Activated CD4-positive, alpha-beta T cell treated with anti-CD3 and anti-CD28 coated beads, Interleukin-2, amount 10 ng/mL, durations not matched to agents 24 days and 14 days (primary cell): ENCODE results near the gene TSTD2. TPM values are rescaled to one million over a fixed set of nuclear protein-coding genes. Genes with fewer than 3 reads are reported as not detected.

Experiments used
- DNase-seq: peaks from one replicate; pipeline ENCODE4 v3.0.0; 2022
- H3K27ac Mint-ChIP-seq: one replicate; pipeline ENCODE4 v1.8.0; 2022; ENCODE audit warnings: mild to moderate bottlenecking, mixed read lengths
- H3K27me3 Mint-ChIP-seq: one replicate; pipeline ENCODE4 v1.8.0; 2022; ENCODE audit warnings: mixed read lengths
- H3K36me3 Mint-ChIP-seq: one replicate; pipeline ENCODE4 v1.8.0; 2022; ENCODE audit warnings: low read depth, mild to moderate bottlenecking, mixed read lengths
- H3K4me1 Mint-ChIP-seq: one replicate; pipeline ENCODE4 v1.8.0; 2021; ENCODE audit warnings: mixed read lengths
- H3K4me3 Mint-ChIP-seq: one replicate; pipeline ENCODE4 v1.8.0; 2022; ENCODE audit warnings: mild to moderate bottlenecking, moderate library complexity, mixed read lengths
- H3K9me3 Mint-ChIP-seq: one replicate; pipeline ENCODE4 v1.8.0; 2021; ENCODE audit warnings: mixed read lengths
- intact Hi-C: fragments of 100-400 bp; cut with micrococcal nuclease; formaldehyde crosslinking; loops from one replicate; pipeline ENCODE4 v1.15.1; 2023
- total RNA-seq: library from RNA; stranded (reverse); gene quantifications from 2 replicates; pipeline ENCODE4 v1.2.3, GENCODE V29; 2022

TSTD2 gene
- total RNA-seq, 1 donor from 2014 or later = 17.7 TPM

DNA sequence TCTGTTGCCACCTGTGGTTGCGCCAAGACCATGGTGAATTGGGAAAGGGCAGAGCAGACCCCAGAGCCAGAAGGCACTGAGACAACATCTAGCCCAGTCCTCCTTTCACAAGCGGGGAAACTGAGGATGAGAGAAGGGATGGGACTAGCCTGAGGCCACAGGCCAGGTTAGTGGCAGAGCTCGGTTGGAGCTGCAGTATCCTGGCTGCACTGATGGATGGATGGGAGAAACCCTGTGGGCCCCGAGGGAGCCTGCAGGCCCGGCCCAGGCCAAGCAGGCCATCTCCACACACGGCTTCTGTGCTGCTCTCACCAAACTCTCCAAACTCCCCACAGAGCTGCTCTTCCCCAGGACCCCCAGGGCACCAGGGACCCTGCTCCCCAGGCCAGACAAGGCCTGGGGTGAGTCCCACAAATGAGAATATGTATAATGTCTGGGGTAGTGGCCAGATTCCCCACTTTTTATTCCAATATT is 60.2 kb downstream of the TSTD2 start:
- intact Hi-C loops = no loop called here
- DNase-seq = no peak
- Mint-ChIP-seq H3K4me3 (no peak overlapping the region), H3K4me1 (peaks cover 6% of the 10 kb centered on the region), H3K9me3 (no peaks in the 10 kb centered on the region), H3K27me3 (peaks cover 8% of the 10 kb centered on the region), H3K36me3 (no peaks in the 10 kb centered on the region), H3K27ac (no peak overlapping the region)

DNA sequence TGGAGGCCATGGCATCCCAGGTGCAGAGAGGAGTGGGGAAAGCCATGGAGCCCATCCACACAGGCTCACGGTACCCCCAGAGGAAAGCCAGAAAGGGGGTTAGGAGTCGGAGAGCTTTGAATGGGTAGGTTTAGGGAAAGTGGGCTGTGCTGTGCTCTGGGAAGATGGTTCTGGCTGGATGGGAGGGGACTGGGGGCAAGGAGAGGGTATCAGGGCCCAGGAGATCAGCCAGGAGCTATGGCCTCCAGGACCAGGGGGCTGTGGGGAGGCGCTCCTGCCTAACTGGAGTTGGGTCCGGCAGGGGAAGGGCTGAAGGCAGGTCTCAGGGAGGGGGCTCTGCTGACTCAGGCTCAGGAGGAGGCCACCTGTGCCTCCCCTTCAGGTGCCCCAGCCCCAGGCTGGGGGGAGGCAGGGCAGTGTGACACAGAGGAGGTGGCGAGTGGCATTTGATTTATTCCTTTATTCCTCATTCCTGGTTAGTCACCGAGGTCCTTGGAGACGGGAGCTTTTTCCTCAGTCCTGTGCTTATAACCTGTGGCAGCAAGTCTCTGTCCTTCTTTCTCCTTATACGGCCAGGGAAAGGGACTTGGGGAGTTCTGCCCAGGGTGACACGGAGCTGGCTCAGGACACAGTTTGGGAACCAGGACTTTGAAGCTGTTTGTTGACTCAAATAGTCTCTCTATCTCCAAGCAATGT is 60.8 kb downstream of the TSTD2 start:
- peaks cover 8% of the 10 kb centered on the region for H3K27me3 Mint-ChIP-seq
- no peak overlapping the region for H3K4me3 Mint-ChIP-seq
- no peak overlapping the region for H3K27ac Mint-ChIP-seq
- intact Hi-C loops = no loop called here
- H3K36me3 Mint-ChIP-seq = no peaks in the 10 kb centered on the region
- H3K4me1 Mint-ChIP-seq = peaks cover 6% of the 10 kb centered on the region
- DNase-seq = no peak
- no peaks in the 10 kb centered on the region for H3K9me3 Mint-ChIP-seq

DNA sequence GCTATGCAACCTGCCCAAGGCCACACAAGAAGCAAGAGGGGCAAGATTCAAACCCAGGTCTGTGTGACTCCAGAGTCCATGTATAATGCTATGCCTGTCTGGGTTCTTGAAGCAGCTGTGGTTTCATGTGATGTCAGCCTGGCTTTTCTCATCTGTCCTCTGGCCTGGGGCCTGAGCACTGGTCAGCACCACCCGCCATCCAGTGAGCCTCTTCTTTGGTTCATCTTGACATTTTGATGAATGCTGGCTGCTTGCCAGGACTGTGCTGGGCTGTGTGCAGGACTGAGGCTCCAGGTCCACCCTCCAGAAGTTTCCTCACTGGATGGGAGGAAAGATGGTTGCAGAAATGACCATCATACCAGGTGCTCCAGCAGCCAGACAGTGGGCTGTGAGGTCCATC is 61.5 kb downstream of the TSTD2 start:
- Mint-ChIP-seq H3K36me3 (no peaks in the 10 kb centered on the region), H3K4me1 (peaks cover 6% of the 10 kb centered on the region), H3K4me3 (no peak overlapping the region), H3K9me3 (no peaks in the 10 kb centered on the region), H3K27me3 (peaks cover 8% of the 10 kb centered on the region), H3K27ac (no peak overlapping the region)
- intact Hi-C loops = no loop called here
- DNase-seq = no peak

DNA sequence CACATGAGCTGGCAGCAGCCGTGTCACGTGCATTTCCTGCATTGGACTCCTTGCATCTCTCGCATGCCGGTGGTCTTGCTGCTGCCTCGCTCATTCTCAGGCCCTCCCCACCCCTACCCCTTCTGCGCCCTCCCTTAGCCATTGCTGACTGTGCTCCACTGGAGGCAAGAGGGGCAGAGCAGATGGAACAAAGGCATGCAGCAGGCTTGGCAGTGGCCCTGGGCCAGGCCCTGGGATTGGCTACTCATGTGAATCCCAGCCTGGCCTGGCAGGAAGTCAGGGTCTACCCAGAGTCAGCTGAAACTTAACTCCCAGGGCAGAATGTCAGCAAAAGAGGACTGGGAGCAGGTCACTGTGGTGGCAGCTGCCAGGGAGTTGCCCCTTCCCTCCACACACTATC is 62.3 kb downstream of the TSTD2 start:
- intact Hi-C loops = no loop called here
- DNase-seq = no peak
- H3K4me1 Mint-ChIP-seq = peaks cover 6% of the 10 kb centered on the region
- H3K27ac Mint-ChIP-seq = no peak overlapping the region
- no peaks in the 10 kb centered on the region for H3K36me3 Mint-ChIP-seq
- H3K9me3 Mint-ChIP-seq = no peaks in the 10 kb centered on the region
- H3K4me3 Mint-ChIP-seq = no peak overlapping the region
- H3K27me3 Mint-ChIP-seq = peaks cover 8% of the 10 kb centered on the region

DNA sequence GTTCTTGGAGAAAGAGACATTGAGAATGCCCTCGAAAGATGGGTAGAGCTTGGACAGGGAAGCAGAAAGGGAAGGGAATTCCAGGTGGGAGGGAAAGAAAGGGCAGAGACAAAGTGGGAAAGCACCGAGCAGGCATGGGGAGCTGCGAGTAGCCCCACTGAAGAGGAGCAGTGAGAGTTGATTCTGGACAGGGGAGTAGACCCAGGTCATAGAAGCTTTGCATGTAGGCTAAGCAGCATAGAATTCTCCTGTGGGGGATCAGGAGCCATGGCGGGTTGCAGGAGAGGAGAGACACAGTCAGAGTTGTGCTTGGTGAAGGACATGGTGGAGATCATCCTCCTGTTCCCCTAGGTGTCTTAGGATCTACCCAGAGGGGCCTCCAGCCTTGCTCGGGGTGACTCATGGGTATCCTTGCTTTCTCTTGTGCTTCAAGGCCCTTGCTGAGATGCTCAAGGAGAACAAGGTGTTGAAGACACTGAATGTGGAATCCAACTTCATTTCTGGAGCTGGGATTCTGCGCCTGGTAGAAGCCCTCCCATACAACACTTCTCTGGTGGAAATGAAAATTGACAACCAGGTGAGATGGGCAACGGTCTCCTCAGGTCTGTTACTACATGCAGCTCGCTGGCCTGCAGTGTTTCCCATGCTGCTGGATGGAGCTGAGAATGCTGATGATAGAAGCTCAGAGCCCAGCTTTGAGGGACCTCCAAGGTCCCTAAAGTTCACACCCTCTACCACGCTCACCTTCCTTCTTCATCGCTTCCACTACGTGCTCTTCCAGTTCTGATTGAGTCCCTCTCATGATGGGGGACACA is 64.5 kb downstream of the TSTD2 start:
- Mint-ChIP-seq H3K4me1 (no peaks in the 10 kb centered on the region), H3K36me3 (no peaks in the 10 kb centered on the region), H3K9me3 (no peaks in the 10 kb centered on the region), H3K4me3 (no peak overlapping the region), H3K27ac (no peak overlapping the region), H3K27me3 (peaks cover 10% of the 10 kb centered on the region)
- intact Hi-C loops = no loop called here
- DNase-seq = no peak

DNA sequence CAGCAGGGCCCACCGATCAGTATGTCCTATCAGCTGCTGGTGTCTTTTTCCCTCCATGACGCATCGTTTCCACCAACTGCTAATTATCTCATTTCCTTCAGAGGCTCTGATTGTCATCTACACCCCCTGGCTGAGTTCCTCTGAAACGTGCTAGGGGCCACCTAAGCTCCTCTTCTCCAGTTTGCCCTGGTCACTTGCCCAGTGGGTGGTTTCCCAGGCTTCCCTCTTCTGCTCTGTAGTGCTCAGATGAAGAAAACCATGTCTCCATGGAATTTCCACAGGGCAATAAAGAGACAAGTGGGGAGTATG is 65.3 kb downstream of the TSTD2 start:
- no peaks in the 10 kb centered on the region for H3K9me3 Mint-ChIP-seq
- DNase-seq = no peak
- H3K27me3 Mint-ChIP-seq = peaks cover 10% of the 10 kb centered on the region
- no peak overlapping the region for H3K27ac Mint-ChIP-seq
- H3K4me1 Mint-ChIP-seq = no peaks in the 10 kb centered on the region
- intact Hi-C loops = no loop called here
- H3K4me3 Mint-ChIP-seq = no peak overlapping the region
- H3K36me3 Mint-ChIP-seq = no peaks in the 10 kb centered on the region

DNA sequence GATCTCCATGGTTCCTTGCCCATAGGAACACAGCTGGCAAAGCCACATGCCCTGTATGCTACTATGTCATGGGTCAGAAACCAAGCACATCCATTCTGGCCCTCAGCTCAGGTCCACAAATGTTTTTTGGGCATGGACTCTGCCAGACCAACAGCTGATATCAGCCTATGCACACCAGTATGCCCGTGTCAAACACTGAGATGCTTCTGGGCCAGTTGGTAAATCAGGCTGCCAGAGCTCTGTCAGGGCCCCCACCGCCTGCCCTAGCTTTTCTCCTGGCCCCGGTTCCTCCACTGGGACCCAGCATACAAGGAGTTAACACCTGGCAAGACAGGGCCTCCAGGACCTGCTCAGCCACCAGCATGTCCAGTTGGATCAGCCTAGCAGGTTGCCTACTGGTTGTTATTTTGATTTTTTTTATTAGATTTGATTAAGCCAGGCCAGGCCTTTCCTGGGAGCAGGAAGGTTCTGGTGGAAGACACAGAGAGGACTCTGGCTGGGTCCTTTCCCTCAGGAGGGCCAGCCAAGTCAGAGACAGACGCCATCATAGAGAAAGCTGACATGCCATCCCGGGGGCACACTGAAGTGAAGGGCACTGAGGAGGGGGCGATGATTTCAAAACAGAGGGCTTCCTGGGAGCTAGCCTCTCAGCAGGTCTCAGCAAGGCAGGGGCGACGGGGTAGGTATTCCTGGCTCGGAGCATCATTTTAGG is 65.8 kb downstream of the TSTD2 start:
- no peak for DNase-seq
- H3K27me3 Mint-ChIP-seq = peaks cover 10% of the 10 kb centered on the region
- H3K9me3 Mint-ChIP-seq = no peaks in the 10 kb centered on the region
- no peak overlapping the region for H3K27ac Mint-ChIP-seq
- H3K4me3 Mint-ChIP-seq = no peak overlapping the region
- intact Hi-C loops = no loop called here
- H3K36me3 Mint-ChIP-seq = no peaks in the 10 kb centered on the region
- H3K4me1 Mint-ChIP-seq = no peaks in the 10 kb centered on the region

DNA sequence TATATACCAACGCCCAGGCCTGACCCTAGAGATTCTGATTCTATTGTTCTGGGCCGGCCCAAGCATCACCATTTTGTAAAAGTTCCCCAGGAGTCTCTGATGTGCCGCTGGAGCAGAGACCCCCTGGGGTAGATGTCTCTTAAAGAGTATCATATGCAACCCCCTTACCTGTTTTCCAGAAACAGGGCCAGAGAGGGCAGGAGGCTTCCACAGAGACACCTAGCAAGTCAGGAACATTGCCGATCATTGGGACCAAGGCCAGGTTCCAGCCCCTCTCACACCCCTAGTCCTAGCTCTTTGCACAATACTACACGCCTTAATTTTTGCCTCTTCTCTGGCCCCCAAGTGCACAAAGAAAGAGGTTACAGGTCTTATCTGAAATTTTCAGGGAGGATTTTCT is 67.9 kb downstream of the TSTD2 start:
- intact Hi-C loops = no loop called here
- Mint-ChIP-seq H3K27me3 (peaks cover 17% of the 10 kb centered on the region), H3K4me1 (no peaks in the 10 kb centered on the region), H3K4me3 (no peak overlapping the region), H3K36me3 (no peaks in the 10 kb centered on the region), H3K9me3 (no peaks in the 10 kb centered on the region), H3K27ac (no peak overlapping the region)
- DNase-seq = no peak

DNA sequence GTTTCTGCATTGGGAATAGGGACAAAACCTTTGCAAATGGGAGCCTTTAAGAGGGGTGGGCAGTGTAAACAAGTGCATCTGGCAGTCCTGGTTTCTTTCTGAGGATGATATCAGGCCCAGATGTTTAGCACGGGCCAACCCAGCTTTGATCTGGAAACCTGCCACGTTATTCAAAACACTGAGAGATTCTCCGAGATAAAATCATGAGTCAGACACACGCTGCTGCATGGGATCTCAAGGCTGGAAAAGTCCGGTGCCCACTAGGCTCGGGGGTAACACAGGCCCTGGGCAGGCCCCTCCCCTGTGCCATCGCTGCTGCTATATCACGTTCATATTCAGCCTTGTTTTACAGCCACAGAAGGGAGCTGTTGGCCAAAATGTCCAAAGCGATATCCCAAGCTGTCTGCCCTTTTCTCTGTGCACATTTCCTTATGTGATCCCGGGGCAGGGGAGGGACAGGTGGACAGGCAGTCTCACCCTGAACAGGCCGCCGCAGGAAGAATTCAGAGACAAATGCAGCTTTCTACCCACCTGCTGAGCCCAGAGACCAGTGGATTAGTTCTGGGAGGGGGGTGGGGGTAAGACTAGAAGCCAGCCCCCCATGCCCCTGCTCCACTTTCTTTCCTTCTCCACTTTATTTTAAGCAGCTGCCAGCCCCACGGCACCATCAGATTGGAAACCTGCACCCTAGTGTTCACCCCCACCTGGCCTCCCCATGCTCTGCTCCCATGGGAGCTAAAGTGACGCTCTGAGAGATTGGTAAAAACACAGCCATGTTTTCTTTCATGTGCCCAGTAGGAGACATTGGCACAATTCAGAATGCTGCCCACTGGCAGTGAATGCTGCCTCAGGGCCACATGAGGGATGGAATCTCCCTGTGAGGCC is 68.6 kb downstream of the TSTD2 start:
- Mint-ChIP-seq H3K27me3 (peaks cover 18% of the 10 kb centered on the region), H3K9me3 (no peaks in the 10 kb centered on the region), H3K4me1 (peaks cover 3% of the 10 kb centered on the region), H3K4me3 (no peak overlapping the region), H3K36me3 (no peaks in the 10 kb centered on the region), H3K27ac (no peak overlapping the region)
- no peak for DNase-seq
- intact Hi-C loops = no loop called here

DNA sequence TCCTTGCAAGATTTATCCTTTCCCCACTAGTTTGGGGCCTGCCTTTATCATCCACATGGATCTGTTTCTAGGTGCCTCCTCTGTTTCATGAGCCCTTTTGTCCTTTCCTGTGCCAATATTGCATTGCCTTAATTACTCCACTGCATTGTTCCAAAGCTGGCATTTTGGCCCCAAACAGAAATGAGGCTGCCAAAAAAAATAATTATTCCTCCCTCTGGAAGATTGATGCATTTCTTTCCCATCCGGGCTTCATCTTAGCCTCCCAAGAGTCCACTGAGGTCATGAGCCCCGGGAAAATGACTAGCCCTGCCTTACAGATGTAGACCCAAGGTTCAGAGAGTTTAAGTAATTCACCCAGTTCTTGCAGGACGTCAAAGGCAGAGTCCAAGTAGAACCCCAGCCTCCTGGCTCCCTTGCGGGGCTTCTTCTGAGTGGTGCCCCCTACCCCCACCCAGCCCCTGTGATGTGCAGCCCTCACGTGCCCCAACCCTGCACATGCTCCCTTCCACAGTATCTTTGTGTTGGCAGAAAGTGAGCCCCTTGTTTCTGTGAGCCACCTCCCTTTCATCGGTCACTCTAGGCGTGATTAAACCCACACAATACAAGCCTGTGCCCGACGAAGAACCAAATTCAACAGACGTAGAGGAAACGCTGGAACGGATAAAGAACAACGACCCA is 69.6 kb downstream of the TSTD2 start:
- Mint-ChIP-seq H3K9me3 (no peaks in the 10 kb centered on the region), H3K36me3 (no peaks in the 10 kb centered on the region), H3K27me3 (peaks cover 14% of the 10 kb centered on the region), H3K4me1 (peaks cover 10% of the 10 kb centered on the region), H3K27ac (no peak overlapping the region), H3K4me3 (no peak overlapping the region)
- intact Hi-C loops = no loop called here
- no peak for DNase-seq

DNA sequence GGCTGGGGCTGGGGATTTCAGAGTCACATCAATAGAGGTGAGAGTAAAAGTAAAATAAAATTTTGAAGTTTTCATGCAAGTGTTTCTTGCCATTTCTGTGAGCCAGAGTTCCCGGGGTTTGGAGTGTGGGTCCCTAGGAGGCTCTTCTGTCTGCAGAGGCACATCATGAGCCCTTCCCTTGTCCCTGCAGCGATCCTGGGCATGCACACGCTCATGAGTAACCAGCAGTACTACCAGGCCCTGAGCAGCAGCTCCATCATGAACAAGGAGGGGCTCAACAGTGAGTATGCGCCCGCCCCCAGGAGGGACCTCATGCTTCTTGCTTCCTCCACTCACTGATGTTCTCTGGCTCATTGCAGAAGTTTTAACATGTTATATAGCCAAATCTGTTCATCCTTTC is 70.6 kb downstream of the TSTD2 start:
- no peak for DNase-seq
- peaks cover 16% of the 10 kb centered on the region for H3K27me3 Mint-ChIP-seq
- intact Hi-C loops = no loop called here
- H3K9me3 Mint-ChIP-seq = no peaks in the 10 kb centered on the region
- no peak overlapping the region for H3K4me3 Mint-ChIP-seq
- H3K36me3 Mint-ChIP-seq = no peaks in the 10 kb centered on the region
- no peak overlapping the region for H3K27ac Mint-ChIP-seq
- H3K4me1 Mint-ChIP-seq = peaks cover 10% of the 10 kb centered on the region

DNA sequence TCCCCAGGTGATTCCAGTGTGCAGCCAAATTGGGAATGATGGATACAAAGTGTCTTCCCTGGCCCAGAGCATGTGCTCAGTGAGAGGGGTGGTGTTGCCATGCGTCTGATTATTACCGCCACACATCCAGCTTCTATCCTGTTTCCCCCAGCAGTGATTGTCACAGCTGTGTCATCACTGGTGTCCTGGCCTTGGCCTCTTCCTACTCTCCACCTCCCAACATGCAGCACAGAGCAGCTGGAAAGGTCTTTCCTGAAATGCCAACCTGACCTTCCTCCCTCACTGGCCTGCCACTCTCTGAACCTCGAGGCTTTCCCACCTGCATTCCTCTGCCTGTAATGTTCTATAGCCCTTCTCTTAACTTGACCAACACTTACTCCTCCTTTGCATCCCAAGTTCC is 71.7 kb downstream of the TSTD2 start:
- no peak for DNase-seq
- intact Hi-C loops = no loop called here
- no peak overlapping the region for H3K4me3 Mint-ChIP-seq
- peaks cover 10% of the 10 kb centered on the region for H3K4me1 Mint-ChIP-seq
- no peak overlapping the region for H3K27ac Mint-ChIP-seq
- no peaks in the 10 kb centered on the region for H3K9me3 Mint-ChIP-seq
- H3K36me3 Mint-ChIP-seq = no peaks in the 10 kb centered on the region
- H3K27me3 Mint-ChIP-seq = peaks cover 18% of the 10 kb centered on the region

DNA sequence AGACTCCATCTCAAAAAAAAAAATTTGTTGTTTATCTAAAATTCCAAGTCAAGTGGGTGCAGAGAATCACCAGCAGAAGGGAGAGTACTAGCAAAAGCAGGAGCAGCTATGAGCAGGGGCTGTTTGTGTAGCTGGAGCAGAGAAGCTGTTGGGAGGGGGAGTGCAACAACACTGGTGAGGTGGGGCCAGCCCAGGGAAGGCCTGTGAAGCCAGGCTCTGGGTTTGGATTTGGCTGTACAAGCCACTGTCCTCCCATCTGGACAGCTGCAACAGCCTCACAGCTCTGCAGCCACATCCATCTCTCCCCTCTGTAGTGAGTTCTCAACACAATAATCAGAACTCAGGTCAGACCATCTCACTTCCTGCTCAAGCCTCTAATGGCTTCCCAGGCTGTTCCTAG is 72.3 kb downstream of the TSTD2 start:
- no peak overlapping the region for H3K27ac Mint-ChIP-seq
- no peak for DNase-seq
- H3K27me3 Mint-ChIP-seq = peaks cover 22% of the 10 kb centered on the region
- H3K9me3 Mint-ChIP-seq = no peaks in the 10 kb centered on the region
- H3K36me3 Mint-ChIP-seq = no peaks in the 10 kb centered on the region
- no peak overlapping the region for H3K4me3 Mint-ChIP-seq
- intact Hi-C loops = no loop called here
- peaks cover 10% of the 10 kb centered on the region for H3K4me1 Mint-ChIP-seq
